M059J (cell line): ENCODE measurements around the gene CABP4. TPM values are rescaled to one million over a fixed set of nuclear protein-coding genes. Genes with fewer than 3 reads are reported as not detected.

Experiments
- DNase-seq: peaks from one replicate; pipeline ENCODE4 v3.0.0-alpha.2; 2012; ENCODE audit warnings: low read depth
- total RNA-seq: library from RNA; depleted of rRNA; stranded (reverse); fragments of >200 nt; shearing (Covaris generic); gene quantifications from 2 replicates; pipeline ENCODE4 v1.2.3, GENCODE V29; 2014

The CABP4 gene
- total RNA-seq, 1 experiment from 2014 or later, result 9.0 TPM

- no peak for DNase-seq
Observed at GRCh38 chr11:67496113-67496512, 41.0 kb downstream of the CABP4 start.

- no peak for DNase-seq
Observed at GRCh38 chr11:67497656-67498291, 42.6 kb downstream of the CABP4 start.

DNA sequence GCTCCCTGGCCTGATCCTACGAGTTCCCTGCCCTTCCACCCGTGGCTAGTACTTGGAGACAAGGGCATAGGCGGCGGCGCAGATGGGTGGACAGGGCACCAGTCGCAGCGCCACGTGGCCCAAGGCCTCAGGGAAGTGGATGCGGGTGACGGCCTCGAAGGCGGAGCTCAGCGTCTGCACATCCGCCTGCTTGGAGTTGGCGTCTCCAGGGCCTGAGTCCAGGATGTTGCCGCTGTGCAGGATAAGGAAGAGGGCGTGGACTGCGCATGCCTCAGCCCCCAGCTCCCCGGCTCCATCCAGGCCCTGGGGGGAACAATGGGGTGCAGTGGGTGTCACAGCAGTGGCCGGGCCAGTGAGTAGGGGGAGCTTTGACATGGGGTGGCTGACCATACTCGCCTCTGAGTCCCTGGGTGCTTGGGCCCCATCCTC, 43.4 kb downstream of the CABP4 start:
- no peak for DNase-seq

DNA sequence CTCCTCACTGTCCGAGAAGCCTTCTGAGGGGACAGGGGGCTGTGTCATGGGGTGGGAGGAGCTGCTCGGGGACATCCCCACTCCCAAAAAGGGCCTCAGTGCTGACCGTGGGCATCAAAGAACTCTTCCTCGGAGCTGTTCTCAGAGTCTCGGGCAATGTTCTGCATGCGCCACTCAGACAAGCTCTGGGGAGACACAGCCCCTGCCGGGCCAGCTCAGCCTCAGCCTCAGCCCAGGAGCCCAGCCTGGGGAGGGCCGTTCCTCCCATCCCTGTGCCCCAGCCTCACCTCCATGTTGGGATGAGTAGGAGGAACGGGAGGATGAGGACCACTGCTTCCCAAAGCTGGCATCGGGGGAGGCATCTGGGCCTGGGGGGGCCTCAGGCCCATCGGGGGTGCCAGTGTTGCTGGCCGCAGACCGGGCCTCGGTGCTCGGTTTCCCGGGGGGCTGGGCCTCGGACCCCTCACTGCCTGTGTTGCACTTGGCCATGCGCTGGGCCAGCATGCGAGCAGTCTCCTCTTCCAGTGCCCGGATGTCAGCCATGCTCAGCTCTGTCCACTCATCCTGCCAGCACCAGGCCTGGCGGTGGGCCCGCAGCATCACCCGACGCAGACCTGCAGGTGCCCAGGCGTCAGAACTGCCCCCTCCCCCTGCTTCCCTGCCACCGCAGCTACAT, 44.8 kb downstream of the CABP4 start:
- DNase-seq, result no peak

- DNase-seq, result no peak
Observed at GRCh38 chr11:67500484-67500821, 45.3 kb downstream of the CABP4 start.

DNA sequence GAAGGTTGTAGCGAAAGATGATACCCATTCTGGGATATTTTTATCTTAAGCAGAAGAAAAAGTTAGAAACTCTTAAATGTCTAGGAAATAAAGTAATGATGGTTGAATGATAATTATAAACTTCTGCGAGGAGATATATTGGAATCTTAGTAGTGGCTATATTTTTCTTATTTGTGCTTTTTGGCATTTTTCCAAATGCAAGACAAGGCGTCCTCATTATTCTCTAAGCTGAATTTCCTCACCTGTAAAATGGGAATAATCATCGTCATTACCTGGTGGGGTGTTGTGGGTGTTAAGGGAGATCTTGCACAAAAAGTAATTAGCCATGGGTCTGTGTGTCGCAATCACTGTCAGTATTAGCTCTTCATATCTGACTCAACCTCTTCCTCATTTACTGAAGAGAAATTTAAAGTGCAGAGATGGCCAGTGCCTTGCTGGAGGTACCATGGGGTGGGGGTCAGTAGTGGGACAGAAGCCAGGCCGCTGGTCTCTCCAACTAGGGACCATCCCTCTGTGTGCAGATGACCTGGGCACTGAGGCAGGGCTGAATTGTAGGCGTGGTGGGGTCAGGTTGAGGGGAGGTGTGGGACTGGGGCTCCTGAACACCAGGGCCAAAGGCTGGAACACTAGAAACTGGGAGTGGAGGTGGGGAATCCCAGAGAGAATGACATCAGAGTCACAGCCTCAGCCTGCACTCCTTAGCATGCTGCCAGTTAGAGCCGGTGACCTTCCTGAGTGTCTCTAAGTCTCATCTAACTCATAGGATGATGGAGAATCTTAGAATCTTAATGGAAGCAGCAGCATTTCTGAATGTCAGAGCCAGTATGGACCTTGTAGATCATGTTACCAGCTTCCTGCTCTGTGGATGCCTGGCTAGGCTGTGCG, 45.9 kb downstream of the CABP4 start:
- DNase-seq, result no peak

DNA sequence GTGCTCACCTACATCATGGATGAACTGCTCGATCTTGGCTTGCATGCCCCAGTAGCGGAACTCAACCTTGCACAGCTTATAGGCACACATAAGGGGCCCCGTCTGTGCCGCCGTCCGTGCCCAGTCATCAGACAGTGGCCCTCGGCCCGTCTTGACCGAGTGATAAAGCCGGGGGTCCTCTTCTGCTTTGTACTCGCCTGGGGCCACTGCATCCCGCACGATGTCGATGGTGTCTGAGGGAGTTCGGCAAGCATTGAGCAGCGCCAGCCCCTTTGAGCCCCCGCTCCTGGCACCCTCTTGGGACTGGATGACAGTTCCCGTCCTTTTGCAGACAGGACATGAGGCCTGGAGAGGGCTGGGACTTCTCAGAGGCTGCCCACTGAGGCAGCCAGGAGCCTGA, 46.7 kb downstream of the CABP4 start:
- DNase-seq, result no peak

- no peak for DNase-seq
Observed at GRCh38 chr11:67502328-67502979, 47.3 kb downstream of the CABP4 start.

DNA sequence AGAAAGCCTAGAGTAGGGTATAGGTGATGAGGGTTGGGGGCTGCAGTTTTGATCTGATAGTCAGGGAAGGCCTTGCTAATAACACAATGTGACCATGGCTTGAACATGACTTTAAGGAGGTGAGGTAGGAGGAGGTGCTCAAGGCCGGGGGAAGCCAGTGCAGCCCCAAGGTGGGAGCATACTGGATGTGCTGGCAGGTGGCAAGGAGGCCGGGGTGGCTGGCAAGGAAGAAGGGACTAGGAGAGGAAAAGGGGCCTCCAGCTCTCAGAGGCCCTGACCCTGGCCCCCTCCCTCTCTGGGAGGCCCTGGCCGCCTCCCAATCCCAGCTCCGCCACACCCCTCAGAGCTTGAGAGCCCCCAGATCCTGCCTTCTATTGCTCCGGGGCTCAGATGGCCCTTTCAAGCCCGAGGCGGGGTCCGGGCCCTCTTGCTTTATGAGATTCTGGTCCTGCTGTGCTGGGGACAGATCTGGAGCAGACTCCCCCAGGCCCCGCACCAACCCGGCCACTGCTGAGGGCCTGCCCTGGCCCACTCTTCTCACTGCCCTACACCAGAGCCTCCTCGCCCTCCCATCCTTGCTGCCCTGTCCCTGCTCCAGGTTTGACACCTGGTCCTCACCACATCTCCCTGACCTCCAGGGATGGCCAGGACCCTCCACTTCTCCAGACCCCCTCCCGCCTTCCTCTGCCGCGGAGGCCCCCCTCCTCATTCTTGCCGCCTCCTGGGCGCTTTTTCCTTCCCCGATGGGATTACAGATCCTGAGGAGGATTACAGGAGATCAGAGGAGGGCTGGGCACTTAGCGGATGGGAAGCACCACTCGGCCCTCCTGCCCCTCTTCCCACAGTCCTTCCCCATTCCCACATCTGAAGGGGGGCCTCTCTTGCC, 48.2 kb downstream of the CABP4 start:
- no peak for DNase-seq

DNA sequence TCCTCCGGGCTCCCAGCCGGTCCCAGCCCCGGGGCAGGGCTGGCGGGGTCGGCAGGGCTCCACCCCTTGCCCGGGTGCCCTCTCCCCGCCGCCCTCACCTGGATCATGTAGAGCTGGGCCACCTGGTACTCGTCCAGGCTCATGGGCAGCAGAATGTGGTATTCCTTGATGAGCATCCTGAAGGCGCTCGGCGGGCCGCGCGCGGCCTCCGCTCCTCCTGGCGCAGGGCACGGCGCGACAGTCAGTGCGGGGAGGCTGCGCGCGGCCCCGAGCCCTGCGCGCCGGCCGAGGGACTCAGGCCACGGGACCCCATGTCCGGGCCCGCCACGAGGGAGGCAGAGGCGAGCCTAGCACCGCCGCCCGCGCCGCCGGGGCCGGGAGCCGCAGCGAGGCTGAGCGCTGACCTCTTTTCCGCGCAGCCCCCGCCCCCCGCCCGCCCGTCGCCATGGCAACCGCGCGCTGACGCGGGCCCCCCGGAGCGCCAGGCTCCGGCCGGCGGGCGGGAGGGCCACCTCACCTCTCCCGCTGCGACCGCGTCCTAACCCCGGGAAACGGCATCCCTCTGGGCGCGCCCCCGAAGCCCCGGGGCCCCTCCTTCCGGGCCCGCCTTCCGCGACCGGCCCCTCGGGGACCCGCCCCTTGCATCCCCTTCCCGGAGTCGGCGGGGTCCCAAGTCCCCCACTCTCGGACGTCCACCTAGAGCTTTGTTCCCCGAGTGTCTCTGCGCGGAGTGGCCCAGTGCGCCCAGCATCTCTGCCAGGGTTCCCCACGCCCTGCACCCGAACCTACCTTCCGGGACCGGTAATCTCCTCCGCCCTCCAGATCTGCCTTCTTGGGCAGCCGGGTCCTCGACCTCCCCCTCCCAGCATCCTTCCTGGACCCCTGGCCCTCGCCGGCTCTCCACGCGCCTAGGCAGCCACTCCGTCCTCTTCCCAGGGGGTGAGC, 49.1 kb downstream of the CABP4 start:
- peak; percentile 45 for DNase-seq

DNA sequence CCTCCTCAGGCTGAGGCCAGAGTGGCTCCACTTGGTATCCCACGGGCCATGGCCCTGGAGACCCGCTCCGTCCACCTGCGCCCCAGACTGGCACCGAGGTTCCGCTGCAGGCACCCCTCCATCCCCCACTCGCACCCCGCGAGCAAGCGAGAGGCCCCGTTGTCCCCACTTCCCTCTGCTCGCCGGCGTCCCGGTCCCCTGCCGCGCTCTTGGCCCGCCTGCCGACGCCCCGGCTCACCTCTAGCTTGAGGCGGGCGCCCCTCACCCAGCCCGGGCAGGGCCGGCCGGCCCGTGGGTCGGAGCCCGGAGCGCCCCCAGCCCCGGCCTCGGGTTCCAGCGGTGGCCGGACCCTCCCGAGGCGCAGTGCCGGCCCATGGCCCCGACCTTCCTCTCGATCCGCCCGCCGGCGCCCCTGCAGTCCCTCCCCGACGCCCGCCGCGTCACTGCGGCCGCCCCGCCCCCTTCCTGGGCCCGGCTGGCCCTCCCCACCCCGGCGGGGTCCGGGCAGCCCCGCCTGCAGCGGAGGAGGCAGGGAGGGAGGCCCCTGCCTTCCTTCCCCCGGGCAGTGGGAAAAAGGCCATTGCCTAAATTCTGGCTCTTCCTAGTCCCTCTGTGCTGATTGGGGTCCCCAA, 49.9 kb downstream of the CABP4 start, which contains the start of gene PITPNM1:
Gene PITPNM1 (minus strand): TSS at position 414 of the 632 bp plus-strand sequence. CDS start 1,183 bp downstream, outside the sequence.
- peak; percentile 71 for DNase-seq

DNA sequence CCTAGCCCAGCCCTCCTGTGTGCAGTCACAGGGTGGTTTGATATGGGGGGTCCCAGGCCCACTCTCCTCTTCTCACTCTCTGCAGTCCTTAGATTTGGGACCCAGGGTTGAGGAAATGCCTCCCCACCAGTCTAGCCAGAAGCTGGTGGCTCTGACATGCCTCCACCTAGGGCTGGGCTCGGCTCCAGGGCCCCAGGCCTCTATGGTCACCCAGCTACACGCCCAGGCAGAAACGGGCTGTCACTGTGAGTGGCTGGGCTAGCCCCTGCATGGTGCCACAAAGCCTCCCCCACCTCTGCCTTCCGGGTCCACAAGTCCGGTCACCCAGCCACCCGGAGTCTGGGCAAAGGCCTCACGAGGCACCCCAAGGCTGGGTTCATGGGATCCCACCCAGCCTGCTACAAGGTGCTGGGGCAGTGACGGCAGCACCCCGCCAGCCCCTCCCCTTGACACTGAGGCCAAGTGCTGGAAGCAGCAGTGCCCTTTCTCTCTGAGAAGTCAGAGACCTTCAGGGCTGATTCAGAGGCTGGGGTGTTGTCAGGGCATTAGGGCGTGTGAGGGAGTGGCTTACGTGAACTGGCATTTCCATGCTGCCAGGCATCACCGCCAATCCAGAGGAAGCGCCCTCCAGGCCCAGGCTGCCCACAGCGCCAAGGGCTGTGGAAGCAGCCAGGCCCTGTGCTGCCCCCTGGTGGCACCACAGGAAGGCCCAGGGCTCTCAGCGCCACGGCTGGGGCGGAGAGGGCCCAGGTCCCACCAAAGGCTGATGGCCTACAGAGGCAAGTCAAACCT, 50.6 kb downstream of the CABP4 start:
- peak; percentile 98 for DNase-seq

- DNase-seq, result no peak
Observed at GRCh38 chr11:67506426-67507051, 51.4 kb downstream of the CABP4 start.

DNA sequence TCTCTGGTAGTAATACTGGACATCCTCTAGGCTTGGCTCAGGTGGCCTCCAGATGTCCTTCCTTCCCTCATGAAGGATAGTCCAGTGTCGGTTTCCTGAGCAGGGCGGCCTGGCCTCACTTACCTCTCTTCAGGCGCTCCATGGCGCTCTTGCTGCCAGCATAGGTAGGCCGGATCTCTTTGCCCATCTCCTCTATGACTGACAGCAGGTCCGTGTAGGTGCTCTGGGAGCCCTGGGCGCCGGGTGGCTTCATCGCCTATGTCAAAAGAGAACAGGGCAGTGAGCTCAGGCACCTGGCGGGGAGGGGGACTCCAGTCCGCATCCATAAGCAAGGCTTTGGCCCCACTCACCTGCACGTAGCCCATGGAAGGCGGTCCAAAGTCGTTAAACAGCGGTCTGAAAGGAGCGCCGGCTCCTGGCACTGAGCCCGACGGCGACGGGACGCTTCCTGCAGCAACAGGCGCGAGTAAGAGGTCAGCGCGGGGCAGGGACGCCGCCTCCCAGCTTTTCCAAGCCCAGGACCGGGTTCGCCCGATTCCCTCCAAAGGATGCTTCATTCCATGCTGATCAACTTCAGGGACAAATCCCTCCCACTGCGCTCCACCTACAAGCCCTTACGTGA, 52.2 kb downstream of the CABP4 start:
- DNase-seq, result no peak

DNA sequence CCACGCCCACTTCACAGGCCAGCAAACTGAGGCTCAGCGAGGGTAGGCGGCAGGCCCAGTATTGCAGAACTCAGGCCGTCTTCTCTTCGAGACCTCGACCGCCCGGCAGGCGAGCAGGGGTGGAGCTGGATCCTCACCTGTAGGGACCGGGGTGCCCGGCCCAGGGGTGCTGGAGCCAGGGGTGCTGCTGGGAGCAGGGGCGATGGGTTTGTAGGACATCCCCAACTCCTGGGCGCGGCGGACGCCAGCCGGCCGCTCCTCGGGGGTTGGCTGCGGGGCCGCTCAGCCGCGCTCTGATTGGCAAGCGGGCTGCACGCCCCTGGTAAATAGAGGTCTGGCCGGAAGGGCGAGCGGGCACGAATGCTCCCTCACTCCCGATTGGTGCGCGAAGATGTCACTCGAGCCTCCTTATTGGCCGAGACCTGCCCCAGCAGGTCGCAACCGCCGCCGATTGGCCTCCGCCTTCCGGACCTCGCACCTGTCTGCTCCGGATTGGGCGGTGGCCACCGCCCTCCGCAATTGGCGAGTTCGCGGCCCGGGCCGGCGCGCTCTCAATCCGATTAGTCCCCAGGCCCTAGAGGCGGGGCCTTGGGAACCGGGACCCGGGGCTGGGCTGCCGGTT, 52.8 kb downstream of the CABP4 start, which contains the start of gene CDK2AP2:
Gene CDK2AP2 (minus strand): TSS at position 299 of the 622 bp plus-strand sequence. CDS start 80 bp downstream, at position 219.
- DNase-seq, result peak; percentile 99

DNA sequence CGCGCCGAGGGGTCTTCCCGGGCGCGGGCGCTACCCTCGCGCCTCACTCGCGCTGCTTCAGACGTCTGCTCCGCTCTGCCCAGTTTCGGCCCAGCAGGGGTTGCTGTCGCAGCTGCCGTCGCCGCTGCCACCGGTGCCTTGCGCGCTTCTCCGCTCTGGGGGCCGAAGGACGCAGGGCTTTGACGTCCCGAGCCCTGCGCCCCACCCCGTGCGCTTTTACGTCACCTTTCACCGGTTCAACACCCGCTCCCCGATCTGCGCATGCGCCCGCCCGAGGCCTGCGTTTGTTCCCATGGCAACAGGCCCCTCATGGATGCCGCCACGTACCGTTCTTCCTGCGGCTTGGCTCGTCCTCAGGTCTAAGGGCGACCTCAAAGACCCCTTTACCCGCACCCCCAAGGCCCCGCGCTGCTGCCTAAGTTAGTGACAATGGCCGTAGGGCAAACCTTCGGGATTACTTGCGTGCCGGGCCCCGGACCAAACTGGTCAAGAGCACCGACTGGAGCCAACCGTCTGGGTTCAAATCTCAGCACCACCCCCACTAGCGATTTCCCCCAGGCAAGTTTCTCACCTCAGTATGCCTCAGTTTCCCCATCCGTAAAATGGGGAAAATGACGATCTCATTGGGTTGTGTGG, 53.5 kb downstream of the CABP4 start:
- DNase-seq, result peak; percentile 96

DNA sequence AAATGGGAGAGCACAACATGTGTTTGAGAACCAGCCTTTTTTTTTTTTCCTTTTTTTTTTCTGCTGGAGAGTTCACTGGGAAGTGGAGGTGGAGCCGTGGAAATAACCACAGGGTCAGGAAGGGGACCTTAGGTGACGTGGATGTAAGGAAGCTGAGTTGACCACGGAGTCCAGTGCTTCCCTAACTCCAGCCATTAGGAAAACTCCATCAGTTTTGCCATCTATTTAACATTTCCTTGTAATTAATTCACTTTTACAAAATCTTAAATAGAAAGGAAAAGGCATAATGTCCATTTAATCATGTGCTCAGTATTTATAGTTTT, 54.8 kb downstream of the CABP4 start:
- DNase-seq, result peak; percentile 51
